Omental fat pad (tissue), 4 donors: ENCODE data around the gene GON4L. TPM values are rescaled to one million over a fixed set of nuclear protein-coding genes. Genes with fewer than 3 reads are reported as not detected.
"Not testable (repeated sequence)": the region's sequence is repeated elsewhere in the genome, so short reads cannot be mapped to it uniquely, and the experiment has no call there.

Experiments used
- ATAC-seq: fragments of 150-250 bp; one replicate; pipeline ENCODE4 v1.9.1; 2016; ENCODE audit warnings: mild to moderate bottlenecking, moderate library complexity; ENCODE audit not compliant: low FRiP score
- DNase-seq: peaks from one replicate; pipeline ENCODE4 v3.0.0-alpha.2; 2019; ENCODE audit warnings: low spot score
- CTCF ChIP-seq, 3 donors: fragments of 450-650 bp; IDR thresholded peaks; one replicate each; pipeline ENCODE4 v1.5.1; 2016 to 2017; ENCODE audit warnings: antibody characterized with exemption in 3 of 3, mild to moderate bottlenecking in 3 of 3, moderate library complexity in 2 of 3
- total RNA-seq, 4 donors: library from RNA; depleted of rRNA; stranded (reverse); fragments of >200 nt; gene quantifications; one replicate each; pipeline ENCODE4 v1.1.0, GENCODE V29; 2016

GON4L gene
- total RNA-seq, 4 donors from 2014 or later, result 21.5 to 52.0 (median 37.9) TPM

- no peak for ATAC-seq
- TF ChIP-seq CTCF (IDR thresholded peaks at IDR 0.05), result no peak
- no peak for DNase-seq
Measured at GRCh38 chr1:155844860-155845421, 12.1 kb downstream of the GON4L start.

GRCh38 chr1:155840386-155840785, 16.6 kb downstream of the GON4L start:
- ATAC-seq, result no peak
- DNase-seq, result no peak
- no peak for TF ChIP-seq CTCF (IDR thresholded peaks at IDR 0.05)

- DNase-seq (no peak), ATAC-seq (no peak)
- no peak for TF ChIP-seq CTCF (IDR thresholded peaks at IDR 0.05)
Measured at GRCh38 chr1:155835548-155835947, 21.5 kb downstream of the GON4L start.

GRCh38 chr1:155834927-155835399, 22.1 kb downstream of the GON4L start:
- not testable (repeated sequence) for DNase-seq, ATAC-seq

- TF ChIP-seq CTCF (IDR thresholded peaks at IDR 0.05), result no peak
- ATAC-seq, result no peak
Measured at GRCh38 chr1:155834296-155834926, 22.6 kb downstream of the GON4L start.

GRCh38 chr1:155833665-155834295, 23.2 kb downstream of the GON4L start:
- ATAC-seq, result no peak
- no peak for DNase-seq
- no peak for TF ChIP-seq CTCF (IDR thresholded peaks at IDR 0.05)

More at GRCh38 chr1:155834296-155834926, 22.6 kb downstream of the GON4L start:
- no peak for DNase-seq

- ATAC-seq (no peak), DNase-seq (no peak)
- TF ChIP-seq CTCF (IDR thresholded peaks at IDR 0.05), result no peak
Measured at GRCh38 chr1:155831279-155831976, 25.6 kb downstream of the GON4L start.
